ENCODE data around the gene MAP9. TPM values are rescaled to one million over a fixed set of nuclear protein-coding genes. Genes with fewer than 3 reads are reported as not detected.

The MAP9 gene
- total RNA-seq, 2 experiments from 2014 or later, result 3.2 to 13.4 TPM

DNA sequence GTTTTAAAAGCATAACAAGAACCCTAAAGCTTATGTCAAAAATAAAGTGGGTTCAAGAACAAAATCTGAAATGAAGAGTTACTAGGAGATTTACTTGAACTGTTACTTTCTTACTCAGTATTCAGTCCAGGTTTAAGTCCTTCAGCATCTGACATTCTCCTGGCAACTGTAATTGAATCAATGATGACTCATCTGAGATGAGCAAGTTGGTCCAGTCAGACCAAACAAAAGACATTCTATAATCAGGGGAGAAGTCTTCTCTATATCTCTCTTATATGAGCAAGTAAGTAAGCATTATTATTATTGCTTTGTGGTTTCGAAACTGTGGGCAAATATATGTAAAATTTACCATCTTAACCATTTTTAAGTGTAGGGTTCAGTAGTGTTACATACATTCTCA, 34.6 kb downstream of the MAP9 start:
- no peaks in the 10 kb centered on the region for H3K4me1 ChIP-seq (ENCODE audit: insufficient read depth, low read length, poor library complexity, severe bottlenecking)
- TF ChIP-seq EZH2phosphoT487 (IDR thresholded peaks at IDR 0.05; ENCODE audit: borderline replicate concordance, low read depth, low read length), result no peak
- TF ChIP-seq, protein P1, sequence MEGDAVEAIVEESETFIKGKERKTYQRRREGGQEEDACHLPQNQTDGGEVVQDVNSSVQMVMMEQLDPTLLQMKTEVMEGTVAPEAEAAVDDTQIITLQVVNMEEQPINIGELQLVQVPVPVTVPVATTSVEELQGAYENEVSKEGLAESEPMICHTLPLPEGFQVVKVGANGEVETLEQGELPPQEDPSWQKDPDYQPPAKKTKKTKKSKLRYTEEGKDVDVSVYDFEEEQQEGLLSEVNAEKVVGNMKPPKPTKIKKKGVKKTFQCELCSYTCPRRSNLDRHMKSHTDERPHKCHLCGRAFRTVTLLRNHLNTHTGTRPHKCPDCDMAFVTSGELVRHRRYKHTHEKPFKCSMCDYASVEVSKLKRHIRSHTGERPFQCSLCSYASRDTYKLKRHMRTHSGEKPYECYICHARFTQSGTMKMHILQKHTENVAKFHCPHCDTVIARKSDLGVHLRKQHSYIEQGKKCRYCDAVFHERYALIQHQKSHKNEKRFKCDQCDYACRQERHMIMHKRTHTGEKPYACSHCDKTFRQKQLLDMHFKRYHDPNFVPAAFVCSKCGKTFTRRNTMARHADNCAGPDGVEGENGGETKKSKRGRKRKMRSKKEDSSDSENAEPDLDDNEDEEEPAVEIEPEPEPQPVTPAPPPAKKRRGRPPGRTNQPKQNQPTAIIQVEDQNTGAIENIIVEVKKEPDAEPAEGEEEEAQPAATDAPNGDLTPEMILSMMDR (conservative IDR thresholded peaks at IDR 0.05; ENCODE audit: low read length), result no peak
- no peaks in the 10 kb centered on the region for H3K79me2 ChIP-seq (ENCODE audit: insufficient read depth, low read depth, low read length)
- intact Hi-C loops (cut with micrococcal nuclease; ENCODE audit: unreplicated experiment), result no loop called here
- no peak overlapping the region for H3K4me3 ChIP-seq (ENCODE audit: low read depth, low read length, poor library complexity, severe bottlenecking)
- H2AFZ ChIP-seq (ENCODE audit: low read length), result no peak overlapping the region
- no peaks in the 10 kb centered on the region for H3K36me3 ChIP-seq (ENCODE audit: insufficient read depth, low read length)
- H3K9me3 ChIP-seq (ENCODE audit: low read length), result no peaks in the 10 kb centered on the region
- no peaks in the 10 kb centered on the region for H4K20me1 ChIP-seq (ENCODE audit: insufficient read depth, low read length)
- DNase-seq (ENCODE audit: low spot score), result no peak
- no peak overlapping the region for H3K27ac ChIP-seq (ENCODE audit: low read depth, low read length, poor library complexity, severe bottlenecking)
- POLR2A ChIA-PET, result no interaction called here
- no peak overlapping the region for H3K4me2 ChIP-seq (ENCODE audit: low read length)
- no peaks in the 10 kb centered on the region for H3K9me2 ChIP-seq (ENCODE audit: insufficient read depth, low read length)
- no TSS peak for BruUV-seq (replicated peaks)
- CTCF ChIA-PET (ENCODE audit: unreplicated experiment), result no interaction called here

DNA sequence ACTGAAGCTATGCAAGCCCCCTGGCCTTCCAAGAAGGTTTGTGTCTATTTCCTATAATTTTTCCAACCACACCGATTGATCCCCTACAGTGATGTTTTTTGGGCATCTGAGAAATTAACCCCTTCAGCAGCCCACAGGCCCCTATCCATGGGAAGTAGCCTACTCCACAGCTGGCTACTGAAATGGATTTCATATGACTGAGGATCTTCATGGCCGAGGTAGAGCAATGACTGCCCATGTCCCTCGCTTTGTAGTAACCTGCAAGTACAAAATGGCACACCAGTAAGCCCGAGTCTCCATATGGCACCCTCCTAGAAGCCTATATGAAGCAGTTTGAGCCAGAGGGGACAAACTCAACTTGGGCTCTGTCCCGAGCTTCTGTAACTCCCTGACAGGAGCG, 36.8 kb downstream of the MAP9 start:
- Histone ChIP-seq H3K4me3 (ENCODE audit: low read depth, low read length, poor library complexity, severe bottlenecking) (no peak overlapping the region), H3K36me3 (ENCODE audit: insufficient read depth, low read length) (no peaks in the 10 kb centered on the region), H3K4me1 (ENCODE audit: insufficient read depth, low read length, poor library complexity, severe bottlenecking) (no peaks in the 10 kb centered on the region), H3K9me2 (ENCODE audit: insufficient read depth, low read length) (no peaks in the 10 kb centered on the region), H3K9me3 (ENCODE audit: low read length) (no peaks in the 10 kb centered on the region), H3K4me2 (ENCODE audit: low read length) (no peak overlapping the region), H2AFZ (ENCODE audit: low read length) (no peak overlapping the region), H3K79me2 (ENCODE audit: insufficient read depth, low read depth, low read length) (no peaks in the 10 kb centered on the region), H3K27ac (ENCODE audit: low read depth, low read length, poor library complexity, severe bottlenecking) (no peak overlapping the region), H4K20me1 (ENCODE audit: insufficient read depth, low read length) (no peaks in the 10 kb centered on the region)
- TF ChIP-seq EZH2phosphoT487 (IDR thresholded peaks at IDR 0.05; ENCODE audit: borderline replicate concordance, low read depth, low read length), result no peak
- TF ChIP-seq, protein P1 (conservative IDR thresholded peaks at IDR 0.05; ENCODE audit: low read length), result no peak
- CTCF ChIA-PET (ENCODE audit: unreplicated experiment), result no interaction called here
- no peak for DNase-seq (ENCODE audit: low spot score)
- intact Hi-C loops (cut with micrococcal nuclease; ENCODE audit: unreplicated experiment), result no loop called here
- POLR2A ChIA-PET, result no interaction called here
- no TSS peak for BruUV-seq (replicated peaks)

GRCh38 chr4:155339588-155339987, 37.2 kb downstream of the MAP9 start:
- Histone ChIP-seq H4K20me1 (ENCODE audit: insufficient read depth, low read length) (no peaks in the 10 kb centered on the region), H3K4me1 (ENCODE audit: insufficient read depth, low read length, poor library complexity, severe bottlenecking) (no peaks in the 10 kb centered on the region), H2AFZ (ENCODE audit: low read length) (no peak overlapping the region), H3K4me2 (ENCODE audit: low read length) (no peak overlapping the region), H3K27ac (ENCODE audit: low read depth, low read length, poor library complexity, severe bottlenecking) (no peak overlapping the region), H3K9me2 (ENCODE audit: insufficient read depth, low read length) (no peaks in the 10 kb centered on the region), H3K36me3 (ENCODE audit: insufficient read depth, low read length) (no peaks in the 10 kb centered on the region), H3K4me3 (ENCODE audit: low read depth, low read length, poor library complexity, severe bottlenecking) (no peak overlapping the region), H3K9me3 (ENCODE audit: low read length) (no peaks in the 10 kb centered on the region), H3K79me2 (ENCODE audit: insufficient read depth, low read depth, low read length) (no peaks in the 10 kb centered on the region)
- BruUV-seq (replicated peaks), result no TSS peak
- intact Hi-C loops (cut with micrococcal nuclease; ENCODE audit: unreplicated experiment), result no loop called here
- ChIA-PET POLR2A (no interaction called here), CTCF (ENCODE audit: unreplicated experiment) (no interaction called here)
- DNase-seq (ENCODE audit: low spot score), result no peak
- TF ChIP-seq, protein P1 (conservative IDR thresholded peaks at IDR 0.05; ENCODE audit: low read length), result no peak
- TF ChIP-seq EZH2phosphoT487 (IDR thresholded peaks at IDR 0.05; ENCODE audit: borderline replicate concordance, low read depth, low read length), result no peak

All from OCI-LY7 (cell line).